DND-41 (cell line): ENCODE measurements around the gene GPC6.

Experiments
- ATAC-seq: fragments of 200-7000 bp; cut with Tn5 transposase; 3 replicates; pipeline ENCODE4 v1.9.1; 2021; ENCODE audit warnings: low read depth; ENCODE audit not compliant: insufficient read depth
- DNase-seq: peaks from one replicate; pipeline ENCODE4 v3.0.0-alpha.2; 2020
- H2AFZ ChIP-seq: 2 replicates; pipeline ENCODE4 v1.6.0; 2012; ENCODE audit warnings: low read depth, low read length
- H3K27ac ChIP-seq: 2 replicates; pipeline ENCODE4 v1.5.1; 2012; ENCODE audit warnings: low read length, inconsistent platforms
- H3K27me3 ChIP-seq: fragments of 200-600 bp; sonication (generic); 2 replicates; pipeline ENCODE4 v1.6.0; 2012; ENCODE audit warnings: low read length, mild to moderate bottlenecking, inconsistent platforms; ENCODE audit not compliant: insufficient read depth, poor library complexity
- H3K36me3 ChIP-seq: 2 replicates; pipeline ENCODE4 v1.5.1; 2012; ENCODE audit warnings: low read length, inconsistent platforms; ENCODE audit not compliant: insufficient read depth
- H3K4me1 ChIP-seq: 2 replicates; pipeline ENCODE4 v1.5.1; 2012; ENCODE audit warnings: mild to moderate bottlenecking, low read length; ENCODE audit not compliant: insufficient read depth
- H3K4me2 ChIP-seq: 2 replicates; pipeline ENCODE4 v1.6.0; 2012; ENCODE audit warnings: mild to moderate bottlenecking, moderate library complexity, low read length, inconsistent platforms; ENCODE audit not compliant: insufficient read depth
- H3K4me3 ChIP-seq, 2 experiments: fragments of 200-600 bp in 1 of 2; shearing (Covaris generic) in 1 of 2; 2 replicates each; pipeline ENCODE4 v1.5.1; 2012 to 2016; ENCODE audit warnings: inconsistent platforms in 2 of 2, low read length in 2 of 2, mild to moderate bottlenecking in 2 of 2, low read depth in 1 of 2, moderate library complexity in 1 of 2
- H3K79me2 ChIP-seq: 2 replicates; pipeline ENCODE4 v1.6.0; 2012; ENCODE audit warnings: low read length, inconsistent platforms; ENCODE audit not compliant: insufficient read depth
- H3K9ac ChIP-seq: 2 replicates; pipeline ENCODE4 v1.6.0; 2012; ENCODE audit warnings: low read depth, mild to moderate bottlenecking, inconsistent platforms, low read length, moderate library complexity
- H3K9me3 ChIP-seq: 2 replicates; pipeline ENCODE4 v1.5.1; 2012; ENCODE audit warnings: low read length, moderate library complexity, mild to moderate bottlenecking, inconsistent platforms; ENCODE audit not compliant: insufficient read depth, severe bottlenecking
- H4K20me1 ChIP-seq: 2 replicates; pipeline ENCODE4 v1.6.0; 2012; ENCODE audit warnings: low read length; ENCODE audit not compliant: insufficient read depth
- CTCF ChIP-seq: IDR thresholded peaks from 2 replicates; pipeline ENCODE4 v1.5.1; 2012; ENCODE audit warnings: borderline replicate concordance, low read length, moderate library complexity, mild to moderate bottlenecking; ENCODE audit not compliant: poor library complexity, severe bottlenecking; ENCODE audit errors: extremely low read depth
- EZH2 ChIP-seq: IDR thresholded peaks from 3 replicates; pipeline ENCODE4 v1.6.1; 2012; ENCODE audit warnings: borderline replicate concordance, low read depth, mild to moderate bottlenecking, moderate library complexity, low read length, inconsistent platforms; ENCODE audit not compliant: severe bottlenecking

GPC6 gene

DNA sequence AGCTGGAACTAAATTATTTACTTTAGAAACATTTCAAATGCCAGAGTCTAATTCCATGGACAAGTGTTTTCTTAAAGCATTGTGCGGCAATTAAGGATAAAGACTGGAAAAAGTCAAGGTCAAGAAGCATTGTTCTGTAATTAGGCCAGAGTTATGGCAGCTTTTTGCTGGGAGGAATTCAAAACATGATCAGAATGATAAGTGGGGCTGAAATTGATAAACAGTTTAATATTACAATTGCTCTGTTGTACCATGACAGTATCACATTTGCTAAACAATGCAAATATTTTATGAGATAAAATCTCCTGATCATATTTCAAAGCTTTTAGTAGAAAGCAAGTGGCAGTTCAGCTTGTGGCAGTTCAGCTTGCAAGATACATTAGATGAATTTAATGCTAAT lies 513.7 kb downstream of the GPC6 start:
- DNase-seq (no peak), ATAC-seq (no peak)
- H3K4me2 ChIP-seq, result no peak overlapping the region
- H4K20me1 ChIP-seq, result no peaks in the 10 kb centered on the region
- no peak overlapping the region for H3K4me3 ChIP-seq
- H3K27me3 ChIP-seq, result peaks cover 2% of the 10 kb centered on the region
- TF ChIP-seq CTCF (no peak), EZH2 (no peak)
- H3K4me1 ChIP-seq, result no peaks in the 10 kb centered on the region
- H2AFZ ChIP-seq, result no peak overlapping the region
- no peaks in the 10 kb centered on the region for H3K9me3 ChIP-seq
- no peaks in the 10 kb centered on the region for H3K36me3 ChIP-seq
- no peaks in the 10 kb centered on the region for H3K79me2 ChIP-seq
- H3K9ac ChIP-seq, result no peak overlapping the region
- no peak overlapping the region for H3K27ac ChIP-seq

- Histone ChIP-seq H3K4me1 (no peaks in the 10 kb centered on the region), H3K36me3 (no peaks in the 10 kb centered on the region)
Observed at GRCh38 chr13:93744033-93744432, 517.4 kb downstream of the GPC6 start.

DNA sequence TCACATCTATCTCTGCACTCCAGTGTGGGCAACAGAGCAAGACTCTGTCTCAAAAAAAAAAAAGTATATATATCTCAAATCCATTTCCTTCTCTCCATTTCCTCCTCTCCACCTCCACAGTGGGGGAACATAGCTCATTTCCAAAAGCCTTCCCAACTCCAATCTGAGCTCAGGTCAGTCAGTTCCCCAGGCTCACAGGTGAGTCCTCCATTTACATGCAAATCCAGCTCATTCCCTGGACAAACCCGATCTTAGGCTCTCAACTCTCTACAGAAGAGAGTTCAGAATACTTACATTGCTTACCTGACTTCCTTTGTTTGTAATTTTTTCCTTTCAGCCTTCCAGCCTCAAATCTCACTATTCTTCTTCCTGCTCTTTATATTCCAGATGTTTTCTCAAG lies 518.3 kb downstream of the GPC6 start:
- no peak for TF ChIP-seq CTCF
- no peak for TF ChIP-seq EZH2
- Histone ChIP-seq H3K4me2 (no peak overlapping the region), H3K79me2 (no peaks in the 10 kb centered on the region), H3K27me3 (no peaks in the 10 kb centered on the region), H3K27ac (no peak overlapping the region), H3K4me1 (no peaks in the 10 kb centered on the region), H4K20me1 (no peaks in the 10 kb centered on the region), H3K4me3 (no peak overlapping the region), H2AFZ (no peak overlapping the region), H3K9ac (no peak overlapping the region), H3K9me3 (no peaks in the 10 kb centered on the region), H3K36me3 (no peaks in the 10 kb centered on the region)
- no peak for DNase-seq
- ATAC-seq, result no peak

More at GRCh38 chr13:93744033-93744432, 517.4 kb downstream of the GPC6 start:
- no peak for DNase-seq
- H3K9me3 ChIP-seq, result no peaks in the 10 kb centered on the region
- no peak overlapping the region for H3K4me3 ChIP-seq
- H3K27me3 ChIP-seq, result no peaks in the 10 kb centered on the region
- H2AFZ ChIP-seq, result no peak overlapping the region
- no peak overlapping the region for H3K27ac ChIP-seq
- no peak for TF ChIP-seq EZH2
- TF ChIP-seq CTCF, result no peak
- no peaks in the 10 kb centered on the region for H4K20me1 ChIP-seq
- H3K9ac ChIP-seq, result no peak overlapping the region
- no peak for ATAC-seq
- no peaks in the 10 kb centered on the region for H3K79me2 ChIP-seq
- H3K4me2 ChIP-seq, result no peak overlapping the region

- no peak overlapping the region for H3K9ac ChIP-seq
- no peaks in the 10 kb centered on the region for H3K79me2 ChIP-seq
- H3K9me3 ChIP-seq, result no peaks in the 10 kb centered on the region
- no peak overlapping the region for H3K4me2 ChIP-seq
- no peaks in the 10 kb centered on the region for H4K20me1 ChIP-seq
- no peaks in the 10 kb centered on the region for H3K36me3 ChIP-seq
- H3K4me3 ChIP-seq, result no peak overlapping the region
- H3K4me1 ChIP-seq, result no peaks in the 10 kb centered on the region
- H3K27ac ChIP-seq, result no peak overlapping the region
- no peak for TF ChIP-seq EZH2
- H3K27me3 ChIP-seq, result no peaks in the 10 kb centered on the region
- H2AFZ ChIP-seq, result no peak overlapping the region
- ATAC-seq (no peak), DNase-seq (no peak)
Observed at GRCh38 chr13:93745884-93746283, 519.3 kb downstream of the GPC6 start.
